ENCODE measurements around the gene RAD23A.
A peak's percentile ranks its signal among the peaks of the same experiment; 100 is the strongest.
"Not testable (repeated sequence)": the region's sequence is repeated elsewhere in the genome, so short reads cannot be mapped to it uniquely, and the experiment has no call there.

Gene RAD23A

GRCh38 chr19:12956446-12957388, 11.1 kb downstream of the RAD23A start, which contains the start of gene GADD45GIP1:
Gene GADD45GIP1, minus strand, starts transcription at chr19:12957223. Its CDS starts 11 bp downstream, at chr19:12957212.
- TF ChIP-seq CTCF (IDR thresholded peaks at IDR 0.05; ENCODE audit: control insufficient read depth, insufficient read depth, low read depth, low read length, missing control alignments): no peak
- peak within 1 kb of the TSS; percentile 98 for H3K4me3 ChIP-seq (ENCODE audit: control insufficient read depth, low read depth, low read length)
- DNase-seq (ENCODE audit: low read depth): no peak

- H3K4me3 ChIP-seq (ENCODE audit: control insufficient read depth, low read depth, low read length): peak overlapping the region; percentile 98
- not testable (repeated sequence) for DNase-seq (ENCODE audit: low read depth)
Measured at GRCh38 chr19:12957389-12957952, 11.8 kb downstream of the RAD23A start.

DNA sequence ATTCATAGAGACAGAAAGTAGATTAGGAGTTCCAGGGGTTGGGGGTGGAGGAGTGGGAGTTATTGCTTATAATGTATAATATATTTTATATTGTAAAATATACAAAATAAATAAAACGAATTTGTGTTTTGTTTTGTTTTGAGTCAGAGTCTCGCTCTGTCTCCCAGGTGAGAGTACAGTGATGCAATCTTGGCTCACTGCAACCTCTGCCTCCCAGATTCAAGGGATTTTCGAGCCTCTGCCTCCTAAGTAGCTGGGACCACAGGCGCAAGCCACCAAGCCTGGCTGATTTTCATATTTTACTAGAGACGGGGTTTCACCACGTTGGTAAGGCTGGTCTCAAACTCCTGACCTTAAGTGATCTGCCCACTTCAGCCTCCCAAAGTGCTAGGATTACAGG, 13.8 kb downstream of the RAD23A start:
- DNase-seq (ENCODE audit: low read depth): no peak

GRCh38 chr19:12965017-12965811, 19.6 kb downstream of the RAD23A start:
- no peak for DNase-seq (ENCODE audit: low read depth)
- peak overlapping the region; percentile 61 for H3K4me3 ChIP-seq (ENCODE audit: control insufficient read depth, low read depth, low read length)
- TF ChIP-seq CTCF (IDR thresholded peaks at IDR 0.05; ENCODE audit: control insufficient read depth, insufficient read depth, low read depth, low read length, missing control alignments): peak; percentile 87

More for the DNA sequence above, 13.8 kb downstream of the RAD23A start:
- H3K4me3 ChIP-seq (ENCODE audit: control insufficient read depth, low read depth, low read length): no peak overlapping the region
- no peak for TF ChIP-seq CTCF (IDR thresholded peaks at IDR 0.05; ENCODE audit: control insufficient read depth, insufficient read depth, low read depth, low read length, missing control alignments)

DNA sequence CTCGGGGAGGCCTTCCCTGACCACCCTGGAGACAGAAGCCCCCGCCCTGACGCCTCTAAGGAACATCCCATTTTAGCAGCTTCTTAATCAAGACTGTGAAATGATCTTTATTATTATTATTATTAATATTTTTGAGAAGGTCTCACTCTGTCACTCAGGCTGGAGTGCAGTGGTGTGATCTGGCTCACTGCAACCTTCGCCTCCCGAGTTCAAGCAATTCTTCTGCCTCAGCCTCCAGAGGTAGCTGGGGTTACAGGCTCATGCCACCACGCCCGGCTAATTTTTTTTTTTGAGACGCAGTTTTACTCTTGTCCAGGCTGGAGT, 20.1 kb downstream of the RAD23A start:
- no peak overlapping the region for H3K4me3 ChIP-seq (ENCODE audit: control insufficient read depth, low read depth, low read length)
- no peak for DNase-seq (ENCODE audit: low read depth)
- no peak for TF ChIP-seq CTCF (IDR thresholded peaks at IDR 0.05; ENCODE audit: control insufficient read depth, insufficient read depth, low read depth, low read length, missing control alignments)

GRCh38 chr19:12967907-12968306, 22.2 kb downstream of the RAD23A start:
- TF ChIP-seq CTCF (IDR thresholded peaks at IDR 0.05; ENCODE audit: control insufficient read depth, insufficient read depth, low read depth, low read length, missing control alignments): no peak
- DNase-seq (ENCODE audit: low read depth): no peak
- no peak overlapping the region for H3K4me3 ChIP-seq (ENCODE audit: control insufficient read depth, low read depth, low read length)

Data from AG09309 (cell line).